ENCODE data around the gene APLP2. TPM values are rescaled to one million over a fixed set of nuclear protein-coding genes. Genes with fewer than 3 reads are reported as not detected.

APLP2 gene
- total RNA-seq, 1 experiment from 2014 or later, result 345 TPM

DNA sequence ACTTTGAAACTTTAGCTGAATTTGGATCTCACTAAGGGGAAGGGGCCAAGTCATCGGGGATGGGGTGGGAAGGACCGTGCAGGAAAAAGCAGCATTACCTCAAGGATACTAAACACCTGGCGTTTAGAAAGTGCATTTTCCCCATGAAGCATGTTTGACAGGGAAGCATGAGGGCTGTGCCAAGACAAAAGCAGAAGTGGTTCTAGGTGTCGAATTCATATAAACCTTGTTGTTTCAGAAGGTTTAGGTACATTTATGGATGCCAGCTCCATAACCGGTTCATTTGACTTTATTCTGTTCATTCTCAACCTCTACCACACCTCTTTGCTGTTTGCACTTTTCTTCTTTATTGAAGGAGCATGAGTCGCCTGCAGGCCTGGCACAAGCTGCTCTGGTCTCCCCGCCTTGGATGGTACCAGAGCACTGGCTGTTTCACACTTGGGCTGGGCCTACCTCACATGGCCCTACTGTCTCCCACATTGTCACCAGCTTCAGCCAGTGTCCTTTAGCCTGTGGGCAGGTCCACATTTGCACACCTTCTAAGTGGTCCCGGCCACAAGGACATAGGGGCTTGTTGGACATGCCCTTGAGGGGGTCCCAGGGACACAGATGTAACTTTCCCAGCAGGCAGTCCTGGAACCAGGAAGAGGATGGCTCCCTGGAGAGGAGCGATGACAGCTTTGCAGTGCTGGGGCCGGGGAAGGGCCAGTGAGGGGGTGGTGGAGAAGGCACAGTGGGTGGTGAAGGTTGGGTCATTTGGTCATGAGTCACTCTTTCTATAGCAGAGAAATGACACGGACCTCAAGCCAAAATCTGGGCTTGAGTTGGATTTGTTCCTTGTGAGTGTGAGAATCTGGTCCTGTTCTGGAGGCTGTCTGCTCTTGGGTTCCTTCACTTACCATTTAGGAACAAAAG, 86.7 kb downstream of the APLP2 start:
- Histone ChIP-seq H3K4me1 (ENCODE audit: insufficient read depth, low read length) (peaks cover 22% of the 10 kb centered on the region), H3K9me2 (replicated peaks; ENCODE audit: low read length) (no peaks in the 10 kb centered on the region), H3K36me3 (ENCODE audit: low read depth, low read length) (no peaks in the 10 kb centered on the region), H3F3A (ENCODE audit: low read length, unreplicated experiment) (no peaks in the 10 kb centered on the region), H2AFZ (ENCODE audit: low read length) (no peak overlapping the region), H3K27me3 (ENCODE audit: low read length) (no peaks in the 10 kb centered on the region), H3K79me2 (ENCODE audit: low read length) (peaks cover 16% of the 10 kb centered on the region), H3K4me2 (ENCODE audit: low read length) (peak overlapping the region; percentile 43), H4K20me1 (ENCODE audit: low read length) (peaks cover 13% of the 10 kb centered on the region), H3K9ac (ENCODE audit: low read length) (peak overlapping the region; percentile 30), H3K27ac (ENCODE audit: low read length) (peak overlapping the region; percentile 76), H3K9me3 (ENCODE audit: low read length) (no peaks in the 10 kb centered on the region), H3K4me3 (ENCODE audit: low read length) (no peak overlapping the region)
- ChIA-PET POLR2A (ENCODE audit: unreplicated experiment) (no interaction called here), CTCF (interaction anchor here (0.6 to 1.1 kb wide), 2 partner anchors 10 to 145 kb away, joined by 3 to 4 read pairs; no protein-coding TSS in a partner anchor)
- BruUV-seq (replicated peaks), result no TSS peak
- DNase-seq (peak; percentile 67), ATAC-seq (peak; percentile 66)
- TF ChIP-seq CTCF (conservative IDR thresholded peaks at IDR 0.05; ENCODE audit: low read depth, low read length) (no peak), EZH2phosphoT487 (IDR thresholded peaks at IDR 0.05; ENCODE audit: borderline replicate concordance, low read length) (no peak), EZH2 (IDR thresholded peaks at IDR 0.05; ENCODE audit: low read length, unreplicated experiment) (no peak)
- intact Hi-C loops (cut with micrococcal nuclease), result no loop called here

- Histone ChIP-seq H3K9me2 (replicated peaks; ENCODE audit: low read length) (no peaks in the 10 kb centered on the region), H3F3A (ENCODE audit: low read length, unreplicated experiment) (no peaks in the 10 kb centered on the region), H3K4me2 (ENCODE audit: low read length) (peak overlapping the region; percentile 43; the same call in 1 of the 2 replicates), H3K9ac (ENCODE audit: low read length) (no peak overlapping the region), H2AFZ (ENCODE audit: low read length) (no peak overlapping the region), H3K9me3 (ENCODE audit: low read length) (no peaks in the 10 kb centered on the region), H3K27me3 (ENCODE audit: low read length) (no peaks in the 10 kb centered on the region), H3K4me3 (ENCODE audit: low read length) (no peak overlapping the region), H3K4me1 (ENCODE audit: insufficient read depth, low read length) (peaks cover 29% of the 10 kb centered on the region), H3K27ac (ENCODE audit: low read length) (peak overlapping the region; percentile 76), H3K79me2 (ENCODE audit: low read length) (peaks cover 24% of the 10 kb centered on the region), H4K20me1 (ENCODE audit: low read length) (peaks cover 20% of the 10 kb centered on the region), H3K36me3 (ENCODE audit: low read depth, low read length) (no peaks in the 10 kb centered on the region; the same call in 1 of the 2 replicates)
- ChIA-PET CTCF (no interaction called here), POLR2A (ENCODE audit: unreplicated experiment) (no interaction called here)
- ATAC-seq, result no peak
- intact Hi-C loops (cut with micrococcal nuclease), result no loop called here
- no TSS peak for BruUV-seq (replicated peaks)
- TF ChIP-seq EZH2phosphoT487 (IDR thresholded peaks at IDR 0.05; ENCODE audit: borderline replicate concordance, low read length) (no peak), EZH2 (IDR thresholded peaks at IDR 0.05; ENCODE audit: low read length, unreplicated experiment) (no peak), CTCF (conservative IDR thresholded peaks at IDR 0.05; ENCODE audit: low read depth, low read length) (no peak)
- DNase-seq, result no peak
Observed at GRCh38 chr11:130157101-130157500, 87.4 kb downstream of the APLP2 start.

GRCh38 chr11:130157840-130158239, 88.1 kb downstream of the APLP2 start:
- Histone ChIP-seq H3K9ac (ENCODE audit: low read length) (no peak overlapping the region), H3K27ac (ENCODE audit: low read length) (no peak overlapping the region), H3K36me3 (ENCODE audit: low read depth, low read length) (peaks cover 4% of the 10 kb centered on the region; the same call in 1 of the 2 replicates), H3F3A (ENCODE audit: low read length, unreplicated experiment) (no peaks in the 10 kb centered on the region), H3K9me3 (ENCODE audit: low read length) (no peaks in the 10 kb centered on the region), H3K27me3 (ENCODE audit: low read length) (no peaks in the 10 kb centered on the region), H3K79me2 (ENCODE audit: low read length) (peaks cover 31% of the 10 kb centered on the region), H2AFZ (ENCODE audit: low read length) (no peak overlapping the region), H4K20me1 (ENCODE audit: low read length) (peaks cover 28% of the 10 kb centered on the region), H3K4me1 (ENCODE audit: insufficient read depth, low read length) (peaks cover 37% of the 10 kb centered on the region), H3K4me3 (ENCODE audit: low read length) (no peak overlapping the region), H3K4me2 (ENCODE audit: low read length) (no peak overlapping the region), H3K9me2 (replicated peaks; ENCODE audit: low read length) (no peaks in the 10 kb centered on the region)
- no TSS peak for BruUV-seq (replicated peaks)
- ChIA-PET POLR2A (ENCODE audit: unreplicated experiment) (no interaction called here), CTCF (no interaction called here)
- TF ChIP-seq EZH2 (IDR thresholded peaks at IDR 0.05; ENCODE audit: low read length, unreplicated experiment), result no peak
- TF ChIP-seq EZH2phosphoT487 (IDR thresholded peaks at IDR 0.05; ENCODE audit: borderline replicate concordance, low read length), result no peak
- TF ChIP-seq CTCF (conservative IDR thresholded peaks at IDR 0.05; ENCODE audit: low read depth, low read length), result no peak
- intact Hi-C loops (cut with micrococcal nuclease), result no loop called here
- DNase-seq (no peak), ATAC-seq (no peak)
